SJSA1 (cell line): ENCODE results near the gene MAVS. TPM values are rescaled to one million over a fixed set of nuclear protein-coding genes. Genes with fewer than 3 reads are reported as not detected.
"Not testable (repeated sequence)": the region's sequence is repeated elsewhere in the genome, so short reads cannot be mapped to it uniquely, and the experiment has no call there.

Source experiments
- DNase-seq, 2 experiments: peaks; one replicate each; pipeline ENCODE4 v3.0.0-alpha.2; 2015 to 2020; ENCODE audit warnings: low spot score in 2 of 2, low read depth in 1 of 2
- H3K27ac ChIP-seq: fragments of 250-450 bp; sonication (Bioruptor Pico); 2 replicates; pipeline ENCODE4 v1.5.1; 2020; ENCODE audit warnings: mild to moderate bottlenecking, moderate library complexity
- H3K27me3 ChIP-seq: fragments of 250-450 bp; sonication (Bioruptor Pico); replicated peaks from 2 replicates; pipeline ENCODE4 v1.5.1; 2020; ENCODE audit warnings: mild to moderate bottlenecking, moderate library complexity
- H3K36me3 ChIP-seq: fragments of 250-450 bp; sonication (Bioruptor Pico); 2 replicates; pipeline ENCODE4 v1.5.1; 2020; ENCODE audit warnings: mild to moderate bottlenecking
- H3K4me1 ChIP-seq: fragments of 250-450 bp; sonication (Bioruptor Pico); replicated peaks from 2 replicates; pipeline ENCODE4 v1.6.1; 2021; ENCODE audit warnings: mild to moderate bottlenecking
- H3K4me3 ChIP-seq: fragments of 250-450 bp; sonication (Bioruptor Pico); 2 replicates; pipeline ENCODE4 v1.5.1; 2020; ENCODE audit warnings: mild to moderate bottlenecking
- H3K9me3 ChIP-seq: fragments of 250-450 bp; sonication (Bioruptor Pico); replicated peaks from 2 replicates; pipeline ENCODE4 v1.5.1; 2020; ENCODE audit warnings: mild to moderate bottlenecking
- total RNA-seq: library from RNA; depleted of rRNA; stranded (reverse); fragments of >200 nt; shearing (Covaris generic); gene quantifications from 2 replicates; pipeline ENCODE4 v1.2.3, GENCODE V29; 2014

Gene MAVS
- total RNA-seq, 1 experiment from 2014 or later: 21.5 TPM

DNA sequence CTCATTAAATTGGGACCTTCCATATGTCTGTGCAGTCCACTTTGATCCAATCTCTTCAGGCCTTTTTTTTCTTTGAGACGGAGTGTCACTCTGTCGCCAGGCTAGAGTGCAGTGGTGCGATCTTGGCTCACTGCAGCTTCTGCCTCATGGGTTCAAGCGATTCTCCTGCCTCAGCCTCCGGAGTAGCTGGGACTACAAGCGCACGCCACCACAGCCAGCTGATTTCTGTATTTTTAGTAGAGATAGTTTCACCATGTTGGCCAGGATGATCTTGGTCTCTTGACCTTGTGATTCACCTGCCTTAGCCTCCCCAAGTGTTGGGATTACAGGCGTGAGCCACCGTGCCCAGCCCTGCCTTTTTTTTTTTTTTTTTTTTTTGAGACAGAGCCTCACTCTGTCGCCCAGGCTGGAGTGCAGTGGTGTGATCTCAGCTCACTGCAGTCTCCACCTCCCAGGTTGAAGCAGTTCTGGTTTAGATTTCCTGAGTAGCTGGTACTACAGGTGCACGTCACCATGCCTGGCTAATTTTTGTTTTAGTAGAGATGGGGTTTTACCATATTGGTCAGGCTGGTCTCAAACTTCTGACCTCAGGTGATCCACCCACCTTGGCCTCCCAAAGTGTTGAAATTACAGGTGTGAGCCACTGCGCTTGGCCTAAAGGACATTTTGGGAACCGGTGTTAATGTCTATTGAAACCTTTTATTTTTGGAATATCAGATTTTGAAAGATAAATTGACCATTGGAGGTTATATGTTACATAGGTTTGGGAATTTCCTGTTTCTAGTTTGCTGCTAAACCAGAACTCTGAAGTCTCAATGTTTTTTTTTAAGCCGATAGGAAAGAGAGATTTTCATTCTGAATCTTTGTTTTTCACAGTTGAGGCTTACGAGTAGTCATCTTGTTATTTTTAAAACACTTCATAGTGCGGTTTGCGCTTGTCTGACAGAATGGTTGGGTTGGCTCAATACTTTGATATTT, 60.4 kb downstream of the MAVS start:
- not testable (repeated sequence) for H3K9me3 ChIP-seq, H3K27ac ChIP-seq, H3K4me1 ChIP-seq, DNase-seq, H3K27me3 ChIP-seq, H3K4me3 ChIP-seq
- H3K36me3 ChIP-seq: peaks cover 58% of the 10 kb centered on the region

DNA sequence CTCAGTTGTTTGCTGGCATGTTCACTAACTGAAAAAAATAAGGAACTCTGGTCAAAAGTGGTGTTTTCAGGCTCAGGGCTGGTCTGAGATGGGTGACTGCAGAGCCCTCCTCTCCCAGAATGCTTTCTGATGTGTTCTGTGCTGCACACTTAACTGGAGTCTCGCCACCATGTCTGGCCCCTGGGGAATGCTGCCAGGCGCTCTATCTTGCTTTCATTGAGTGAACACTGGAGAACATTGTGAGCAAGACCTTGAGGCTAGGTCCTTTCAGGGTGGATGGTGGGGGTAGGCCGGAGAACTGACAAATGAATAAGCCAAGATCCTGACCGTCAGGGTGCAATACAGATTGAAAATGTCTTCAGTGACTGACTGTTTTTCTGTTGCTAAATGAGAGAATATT, 62.0 kb downstream of the MAVS start:
- no peaks in the 10 kb centered on the region for H3K9me3 ChIP-seq
- H3K4me1 ChIP-seq: no peaks in the 10 kb centered on the region
- no peaks in the 10 kb centered on the region for H3K27me3 ChIP-seq
- no peak overlapping the region for H3K4me3 ChIP-seq
- DNase-seq: no peak
- peaks cover 71% of the 10 kb centered on the region for H3K36me3 ChIP-seq
- no peak overlapping the region for H3K27ac ChIP-seq

DNA sequence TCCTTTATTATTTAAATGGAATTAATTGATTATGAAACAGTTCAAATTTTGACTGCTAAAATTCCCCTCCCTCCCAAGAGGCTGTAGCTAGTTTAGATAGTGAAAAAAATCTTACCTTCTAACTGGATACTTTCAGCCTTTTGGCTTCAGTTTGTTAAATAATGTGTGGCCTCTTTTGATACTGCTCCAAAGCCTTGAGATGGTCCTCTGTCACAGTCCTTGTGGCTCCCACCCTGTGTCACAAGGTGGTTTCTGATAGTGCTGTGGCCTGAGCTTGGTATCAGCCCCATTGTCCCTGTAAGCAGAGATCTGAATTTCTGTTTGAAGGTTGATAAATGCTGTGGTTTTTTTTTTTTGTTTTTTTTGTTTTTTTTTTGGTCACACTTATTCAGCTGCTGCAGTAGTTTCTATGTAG, 63.3 kb downstream of the MAVS start:
- H3K27me3 ChIP-seq: no peaks in the 10 kb centered on the region
- no peak overlapping the region for H3K27ac ChIP-seq
- peaks cover 80% of the 10 kb centered on the region for H3K36me3 ChIP-seq
- H3K4me3 ChIP-seq: no peak overlapping the region
- H3K4me1 ChIP-seq: no peaks in the 10 kb centered on the region
- H3K9me3 ChIP-seq: no peaks in the 10 kb centered on the region
- DNase-seq: no peak

DNA sequence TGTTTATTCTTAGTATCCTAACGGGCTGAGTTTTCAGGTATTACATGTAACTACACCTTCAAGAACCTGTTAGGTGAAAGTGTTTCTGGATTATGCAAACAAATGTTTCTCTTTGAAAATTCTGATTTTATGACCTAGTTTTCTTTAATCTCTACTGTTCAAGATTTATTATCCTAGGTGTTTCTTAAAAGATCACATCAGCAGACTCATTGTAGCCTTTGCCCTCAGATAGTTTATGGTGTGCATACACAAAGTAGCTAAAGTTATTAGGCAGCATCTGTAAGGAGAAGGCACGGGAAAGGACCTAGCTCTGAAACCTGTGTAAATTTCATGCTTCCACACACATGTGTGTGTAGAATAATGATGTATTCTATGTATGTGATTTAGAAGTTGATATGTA, 64.2 kb downstream of the MAVS start:
- no peak for DNase-seq
- H3K36me3 ChIP-seq: peaks cover 87% of the 10 kb centered on the region
- H3K27me3 ChIP-seq: no peaks in the 10 kb centered on the region
- H3K4me3 ChIP-seq: no peak overlapping the region
- H3K9me3 ChIP-seq: no peaks in the 10 kb centered on the region
- no peak overlapping the region for H3K27ac ChIP-seq
- H3K4me1 ChIP-seq: no peaks in the 10 kb centered on the region

DNA sequence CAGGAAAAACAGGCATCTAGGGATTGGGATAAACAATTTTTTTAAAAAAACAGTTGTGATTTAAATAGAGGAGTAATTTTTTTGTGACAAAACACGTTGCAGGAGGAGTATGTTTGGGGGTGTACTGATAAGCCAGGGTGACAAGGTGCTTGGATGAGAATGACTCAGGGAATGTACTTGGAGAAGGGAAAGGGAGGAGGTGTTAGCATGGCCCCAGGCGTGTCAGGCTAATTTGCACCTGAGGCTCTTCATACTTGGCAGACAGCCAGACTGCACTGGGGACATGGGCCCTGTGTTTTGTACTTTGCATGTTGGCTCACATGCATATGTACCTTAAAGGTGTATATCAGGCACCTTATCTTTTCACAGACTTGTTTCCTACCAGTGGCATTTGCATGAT, 65.3 kb downstream of the MAVS start:
- no peaks in the 10 kb centered on the region for H3K9me3 ChIP-seq
- DNase-seq: no peak
- no peak overlapping the region for H3K4me3 ChIP-seq
- H3K4me1 ChIP-seq: no peaks in the 10 kb centered on the region
- peaks cover 94% of the 10 kb centered on the region for H3K36me3 ChIP-seq
- no peaks in the 10 kb centered on the region for H3K27me3 ChIP-seq
- H3K27ac ChIP-seq: no peak overlapping the region

DNA sequence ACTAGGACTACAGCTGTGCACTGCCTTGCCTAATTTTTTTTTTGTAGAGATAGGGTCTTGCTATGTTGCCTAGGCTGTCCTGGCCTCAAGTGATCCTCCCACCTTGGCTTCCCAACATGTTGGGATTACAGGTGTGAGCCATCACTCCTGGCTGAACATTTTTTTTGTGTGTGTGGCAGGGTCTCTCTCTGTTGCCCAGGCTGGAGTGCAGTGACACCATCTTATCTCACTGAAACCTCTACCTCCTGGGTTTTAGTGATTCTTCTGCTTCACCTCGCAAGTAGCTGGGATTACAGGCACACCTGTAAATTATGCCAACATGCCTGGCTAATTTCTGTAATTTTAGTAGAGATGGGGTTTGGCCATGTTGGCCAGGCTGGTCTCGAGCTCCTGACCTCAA, 67.8 kb downstream of the MAVS start:
- Histone ChIP-seq H3K27me3 (no peaks in the 10 kb centered on the region), H3K4me3 (no peak overlapping the region), H3K9me3 (no peaks in the 10 kb centered on the region), H3K4me1 (no peaks in the 10 kb centered on the region), H3K36me3 (peaks cover 96% of the 10 kb centered on the region), H3K27ac (no peak overlapping the region)
- DNase-seq: no peak

DNA sequence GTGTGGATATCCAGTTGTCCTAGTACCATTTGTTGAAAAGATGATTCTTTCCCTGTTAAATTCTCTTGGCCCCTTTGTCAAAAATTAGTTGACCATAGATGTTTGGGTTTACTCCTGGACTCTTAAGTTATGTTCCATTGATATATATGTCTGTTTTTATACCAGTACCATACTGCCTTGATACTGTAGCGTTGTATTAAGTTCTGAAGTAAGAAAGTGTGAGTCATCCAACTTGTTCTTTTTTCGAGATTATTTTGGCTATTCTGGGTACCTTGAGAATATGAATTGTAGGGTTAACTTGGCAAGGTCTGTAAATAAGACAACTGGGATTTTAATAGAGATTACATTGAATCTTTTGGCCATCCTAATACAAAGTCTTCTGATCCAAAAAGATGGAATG, 69.1 kb downstream of the MAVS start:
- no peak for DNase-seq
- Histone ChIP-seq H3K9me3 (no peaks in the 10 kb centered on the region), H3K36me3 (peaks cover 96% of the 10 kb centered on the region), H3K4me1 (no peaks in the 10 kb centered on the region), H3K4me3 (no peak overlapping the region), H3K27me3 (no peaks in the 10 kb centered on the region), H3K27ac (no peak overlapping the region)

DNA sequence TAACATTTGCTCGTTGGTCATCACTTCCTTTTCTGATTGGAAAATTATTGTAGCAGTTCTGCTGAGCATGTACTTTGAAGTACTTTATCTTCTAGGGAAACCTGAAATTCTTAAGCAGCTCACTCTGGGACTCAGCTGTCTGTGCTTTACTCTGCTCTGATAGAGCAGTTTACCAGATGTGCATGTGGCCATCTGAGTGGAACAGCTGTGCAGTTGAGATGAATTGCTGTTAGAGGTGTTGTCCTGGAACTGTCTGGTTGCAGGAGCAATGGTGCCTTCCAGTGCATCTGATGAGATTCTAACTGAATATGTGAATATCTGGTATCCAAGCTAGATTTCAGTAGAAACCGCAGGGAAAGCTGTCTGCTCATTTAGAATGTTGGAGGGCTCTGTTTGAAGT, 69.7 kb downstream of the MAVS start:
- H3K36me3 ChIP-seq: peaks cover 96% of the 10 kb centered on the region

DNA sequence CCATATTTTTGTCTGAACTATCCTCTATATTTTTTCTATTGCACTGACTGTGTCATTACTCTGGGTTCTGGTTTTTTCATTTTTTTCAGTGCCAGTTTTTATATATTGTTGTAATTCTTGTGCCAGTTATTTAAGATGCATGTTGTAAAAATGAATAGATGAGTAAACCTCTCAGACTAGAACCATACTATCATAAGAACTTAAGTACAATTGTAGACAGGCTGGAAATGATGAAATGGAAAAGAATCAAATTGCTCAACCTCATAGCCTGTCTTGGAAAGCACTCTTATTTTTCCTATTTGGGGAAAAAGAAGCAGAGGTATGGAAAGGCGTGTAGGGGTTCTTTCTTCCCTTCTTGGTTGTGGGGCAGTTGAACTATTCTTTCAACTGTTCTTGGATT, 72.7 kb downstream of the MAVS start:
- H3K36me3 ChIP-seq: peaks cover 100% of the 10 kb centered on the region
- no peaks in the 10 kb centered on the region for H3K4me1 ChIP-seq
- H3K4me3 ChIP-seq: no peak overlapping the region
- no peak overlapping the region for H3K27ac ChIP-seq
- no peak for DNase-seq
- H3K27me3 ChIP-seq: no peaks in the 10 kb centered on the region
- no peaks in the 10 kb centered on the region for H3K9me3 ChIP-seq

More for the DNA sequence above, 69.7 kb downstream of the MAVS start:
- Histone ChIP-seq H3K27me3 (no peaks in the 10 kb centered on the region), H3K9me3 (no peaks in the 10 kb centered on the region), H3K4me1 (no peaks in the 10 kb centered on the region), H3K27ac (no peak overlapping the region), H3K4me3 (no peak overlapping the region)
- DNase-seq: no peak

DNA sequence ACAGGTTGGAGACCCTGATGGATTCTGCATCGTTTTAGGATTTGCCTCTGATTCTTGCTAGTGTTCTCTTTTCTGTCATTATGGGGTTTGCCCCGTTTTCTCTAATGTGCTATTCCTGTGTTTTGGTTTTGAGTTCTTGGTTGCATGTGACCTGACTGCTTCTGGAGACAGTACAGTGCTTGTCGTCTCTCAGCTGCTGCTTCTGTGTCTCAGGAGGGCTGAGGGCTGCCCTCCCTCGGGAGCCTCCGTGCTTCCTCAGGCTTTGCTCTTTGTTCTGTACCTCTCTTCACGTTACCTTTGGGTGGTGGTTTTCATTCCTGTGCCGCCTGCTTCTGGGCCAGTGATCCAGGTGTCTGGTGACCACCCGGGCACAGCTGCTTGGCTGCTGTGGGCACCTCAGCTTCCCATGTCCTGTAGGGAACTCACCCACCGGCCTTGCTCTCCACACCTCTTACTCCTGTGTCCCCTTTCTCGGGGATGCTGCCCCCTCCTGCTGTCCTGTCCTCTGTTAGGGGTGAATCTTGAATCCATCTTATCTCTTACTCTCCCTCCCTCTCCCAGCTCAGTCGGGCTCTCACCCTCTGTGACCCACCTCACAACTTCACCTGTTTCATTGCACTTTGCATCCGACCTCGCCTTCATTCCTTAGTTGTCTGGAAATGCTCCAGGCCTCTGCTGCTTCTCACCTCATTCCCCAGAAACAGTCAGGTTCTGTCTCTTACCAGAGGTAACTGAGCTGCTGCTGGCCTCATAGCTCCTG, 75.8 kb downstream of the MAVS start:
- H3K9me3 ChIP-seq: no peaks in the 10 kb centered on the region
- DNase-seq: no peak
- no peaks in the 10 kb centered on the region for H3K4me1 ChIP-seq
- no peak overlapping the region for H3K4me3 ChIP-seq
- peaks cover 95% of the 10 kb centered on the region for H3K36me3 ChIP-seq
- H3K27ac ChIP-seq: no peak overlapping the region
- H3K27me3 ChIP-seq: no peaks in the 10 kb centered on the region

DNA sequence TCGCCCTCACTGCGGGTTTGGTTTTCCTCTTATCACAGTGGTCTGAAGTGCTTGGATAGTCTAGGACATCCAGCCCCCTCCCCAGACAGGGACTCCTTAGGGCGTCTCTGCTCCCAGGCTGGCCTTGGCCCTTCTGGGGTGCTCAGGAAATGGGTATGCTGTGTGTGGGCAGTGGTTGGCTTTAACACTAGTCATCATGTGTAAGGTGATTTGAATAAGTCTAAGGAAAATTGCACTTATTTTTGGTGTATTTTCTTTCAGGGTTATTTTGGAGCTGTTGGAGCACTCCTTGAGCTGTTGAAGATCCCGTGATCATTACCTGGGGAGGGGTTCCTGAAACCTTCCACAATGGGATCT, 76.3 kb downstream of the MAVS start:
- Histone ChIP-seq H3K4me3 (no peak overlapping the region), H3K27ac (no peak overlapping the region), H3K27me3 (no peaks in the 10 kb centered on the region), H3K36me3 (peaks cover 89% of the 10 kb centered on the region), H3K4me1 (no peaks in the 10 kb centered on the region), H3K9me3 (no peaks in the 10 kb centered on the region)
- no peak for DNase-seq

DNA sequence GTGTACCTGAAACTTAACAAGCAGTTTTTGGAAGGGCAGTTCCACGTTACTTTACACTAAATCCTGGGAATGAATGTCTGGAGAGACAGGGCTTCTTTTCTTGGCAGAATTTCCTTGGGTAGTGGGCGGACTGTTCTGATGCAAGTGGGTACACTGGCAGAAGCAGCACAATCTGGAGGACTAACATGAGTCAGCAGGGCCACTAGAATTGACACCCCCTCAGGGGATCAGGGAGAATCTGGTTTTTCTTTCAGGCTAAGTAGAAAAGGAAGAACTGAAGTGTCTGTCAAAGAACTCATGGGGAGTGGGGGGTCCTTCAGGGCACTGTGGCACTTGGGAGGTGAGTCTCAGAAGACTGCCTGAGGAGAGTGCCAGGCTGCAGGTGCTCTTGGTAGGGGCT, 77.2 kb downstream of the MAVS start:
- no peak overlapping the region for H3K27ac ChIP-seq
- no peaks in the 10 kb centered on the region for H3K27me3 ChIP-seq
- no peak overlapping the region for H3K4me3 ChIP-seq
- H3K36me3 ChIP-seq: peaks cover 81% of the 10 kb centered on the region
- DNase-seq: no peak
- no peaks in the 10 kb centered on the region for H3K4me1 ChIP-seq
- H3K9me3 ChIP-seq: no peaks in the 10 kb centered on the region

DNA sequence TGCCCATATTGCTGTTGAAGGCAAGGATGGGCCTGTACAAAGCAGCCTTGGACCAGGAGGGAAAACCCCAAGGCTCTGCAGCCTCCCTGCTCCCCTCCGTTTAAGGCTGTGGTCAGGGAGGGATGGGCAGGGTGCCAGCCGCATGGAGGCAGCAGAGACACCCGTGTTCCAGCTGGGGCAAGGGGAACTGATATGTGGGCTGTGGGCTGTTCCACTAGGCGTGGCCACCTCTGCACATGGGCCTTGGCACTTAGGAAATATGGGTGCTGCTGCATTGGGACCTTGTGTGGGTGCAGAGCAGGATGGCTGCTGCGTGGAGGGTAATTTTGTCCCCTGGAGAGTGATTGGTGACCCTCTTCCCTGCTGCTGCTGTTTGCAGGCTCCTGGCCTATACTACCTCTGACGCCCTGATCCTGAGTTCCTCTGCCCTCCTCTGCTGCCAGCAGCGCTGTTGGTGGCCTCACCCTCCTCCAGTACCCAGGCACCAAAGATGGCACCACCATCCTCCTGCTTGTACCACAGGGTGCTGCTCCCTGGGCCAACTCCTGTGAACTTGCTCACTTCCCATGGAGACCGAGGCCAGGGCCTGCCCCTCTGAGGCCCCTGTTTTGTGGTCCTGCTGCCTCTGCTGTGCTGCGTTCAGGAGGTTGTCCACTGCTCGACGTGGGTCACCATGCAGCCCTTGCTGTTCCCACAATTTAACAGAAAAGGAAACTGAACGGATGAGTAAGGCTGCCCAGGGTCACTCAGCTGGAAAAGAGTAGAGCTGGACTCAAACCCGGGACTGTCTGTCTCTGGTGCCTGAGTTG, 77.9 kb downstream of the MAVS start:
- Histone ChIP-seq H3K27ac (no peak overlapping the region), H3K9me3 (no peaks in the 10 kb centered on the region), H3K4me3 (no peak overlapping the region), H3K4me1 (no peaks in the 10 kb centered on the region), H3K36me3 (peaks cover 74% of the 10 kb centered on the region), H3K27me3 (no peaks in the 10 kb centered on the region)
- no peak for DNase-seq
